Prostate gland (tissue), 2 donors: Measurements from ENCODE around the gene PTEN.

ENCODE experiments used
- POLR2A ChIP-seq: fragments of 450-650 bp; IDR thresholded peaks from one replicate; pipeline ENCODE4 v1.6.1; 2016; ENCODE audit warnings: antibody characterized with exemption, mild to moderate bottlenecking
- POLR2AphosphoS5 ChIP-seq: sonication (generic); formaldehyde crosslinking; IDR thresholded peaks from one replicate; pipeline ENCODE4 v1.6.1; 2017; ENCODE audit warnings: antibody characterized with exemption
- TF ChIP-seq, protein P1 (sequence below), 4 experiments: fragments of 200-600 bp in 2 of 4; fragments of 450-650 bp in 2 of 4; sonication (generic) in 2 of 4; IDR thresholded peaks; 1 replicate in 3 of 4; 2 replicates in 1 of 4; pipeline ENCODE4 v1.5.1; 2016 to 2019; ENCODE audit warnings: antibody characterized with exemption in 4 of 4, mild to moderate bottlenecking in 2 of 4, moderate library complexity in 2 of 4

DNA sequence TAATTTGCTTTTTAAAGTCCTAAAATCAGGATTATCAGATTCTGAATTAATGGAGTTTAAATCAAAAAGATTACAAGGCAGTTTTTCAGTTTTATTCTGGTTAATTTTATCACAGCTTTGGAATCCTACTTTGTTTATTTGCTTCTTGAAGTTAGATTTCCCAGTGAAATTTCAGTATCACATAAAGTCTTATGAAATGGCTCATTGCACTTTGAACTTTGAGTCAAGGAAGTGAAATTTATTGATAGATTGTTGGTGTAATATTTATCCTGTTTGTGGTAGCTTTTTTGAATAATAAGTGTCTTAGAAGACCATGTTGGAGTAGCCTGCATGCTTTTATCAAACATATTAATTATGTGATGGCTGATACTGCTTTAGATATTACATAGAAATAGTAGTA lies 92.6 kb downstream of the PTEN start:
- TF ChIP-seq POLR2A (no peak), POLR2AphosphoS5 (no peak)
- TF ChIP-seq, protein P1, sequence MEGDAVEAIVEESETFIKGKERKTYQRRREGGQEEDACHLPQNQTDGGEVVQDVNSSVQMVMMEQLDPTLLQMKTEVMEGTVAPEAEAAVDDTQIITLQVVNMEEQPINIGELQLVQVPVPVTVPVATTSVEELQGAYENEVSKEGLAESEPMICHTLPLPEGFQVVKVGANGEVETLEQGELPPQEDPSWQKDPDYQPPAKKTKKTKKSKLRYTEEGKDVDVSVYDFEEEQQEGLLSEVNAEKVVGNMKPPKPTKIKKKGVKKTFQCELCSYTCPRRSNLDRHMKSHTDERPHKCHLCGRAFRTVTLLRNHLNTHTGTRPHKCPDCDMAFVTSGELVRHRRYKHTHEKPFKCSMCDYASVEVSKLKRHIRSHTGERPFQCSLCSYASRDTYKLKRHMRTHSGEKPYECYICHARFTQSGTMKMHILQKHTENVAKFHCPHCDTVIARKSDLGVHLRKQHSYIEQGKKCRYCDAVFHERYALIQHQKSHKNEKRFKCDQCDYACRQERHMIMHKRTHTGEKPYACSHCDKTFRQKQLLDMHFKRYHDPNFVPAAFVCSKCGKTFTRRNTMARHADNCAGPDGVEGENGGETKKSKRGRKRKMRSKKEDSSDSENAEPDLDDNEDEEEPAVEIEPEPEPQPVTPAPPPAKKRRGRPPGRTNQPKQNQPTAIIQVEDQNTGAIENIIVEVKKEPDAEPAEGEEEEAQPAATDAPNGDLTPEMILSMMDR (IDR thresholded peaks at IDR 0.05) = no peak
